Uterus (tissue), 4 donors: ENCODE results near the gene PTPRU. TPM values are rescaled to one million over a fixed set of nuclear protein-coding genes. Genes with fewer than 3 reads are reported as not detected.

Source experiments
- DNase-seq, 2 donors: peaks; one replicate each; pipeline ENCODE4 v3.0.0-alpha.2; 2019 to 2020
- H3K27ac ChIP-seq, 2 donors: fragments of 200-600 bp; sonication (generic); 1 replicate in 1 of 2; 2 replicates in 1 of 2; pipeline ENCODE4 v1.5.1; 2016 to 2018
- H3K27me3 ChIP-seq, 2 donors: fragments of 200-600 bp; sonication (generic); one replicate each; pipeline ENCODE4 v1.5.1; 2018 to 2019; ENCODE audit warnings: control low read depth in 1 of 2
- H3K36me3 ChIP-seq, 2 donors: fragments of 200-600 bp; sonication (generic); one replicate each; pipeline ENCODE4 v1.5.1; 2019; ENCODE audit warnings: control low read depth in 1 of 2
- H3K4me1 ChIP-seq, 2 donors: fragments of 200-600 bp; sonication (generic); one replicate each; pipeline ENCODE4 v1.5.1; 2018 to 2019; ENCODE audit warnings: control low read depth in 1 of 2
- H3K4me3 ChIP-seq, 2 donors: fragments of 200-600 bp; sonication (generic); 1 replicate in 1 of 2; 2 replicates in 1 of 2; pipeline ENCODE4 v1.5.1; 2018 to 2019; ENCODE audit warnings: mild to moderate bottlenecking in 1 of 2
- H3K9me3 ChIP-seq, 2 donors: fragments of 200-600 bp; sonication (generic); one replicate each; pipeline ENCODE4 v1.5.1; 2019; ENCODE audit warnings: control low read depth in 1 of 2
- POLR2A ChIP-seq, 2 donors: fragments of 450-650 bp; IDR thresholded peaks; one replicate each; pipeline ENCODE4 v1.6.1; 2016; ENCODE audit warnings: antibody characterized with exemption in 2 of 2, mild to moderate bottlenecking in 1 of 2, moderate library complexity in 1 of 2
- intact Hi-C: fragments of 100-400 bp; cut with DNase I; formaldehyde crosslinking; loops from one replicate; pipeline ENCODE4 v1.15.1; 2023; ENCODE audit warnings: low total_unique reads
- total RNA-seq, 4 donors: library from RNA; depleted of rRNA in 3 of 4; stranded (reverse); fragments of >200 nt in 3 of 4; gene quantifications; one replicate each; pipeline versions ENCODE4 v1.1.0 to v1.2.4, GENCODE V29; 2014 to 2023
- TF ChIP-seq, protein P1 (sequence below), 4 experiments: fragments of 200-600 bp in 2 of 4; fragments of 450-650 bp in 2 of 4; sonication (generic) in 2 of 4; IDR thresholded peaks; one replicate each; pipeline ENCODE4 v1.5.1; 2016 to 2019; ENCODE audit warnings: antibody characterized with exemption in 4 of 4, mild to moderate bottlenecking in 2 of 4, moderate library complexity in 1 of 4
- donor health status: DM: yes; HTN: yes; CAD: no.

Gene PTPRU
- total RNA-seq, 4 donors from 2014 or later: 9.5 to 48.2 (median 33.4) TPM

DNA sequence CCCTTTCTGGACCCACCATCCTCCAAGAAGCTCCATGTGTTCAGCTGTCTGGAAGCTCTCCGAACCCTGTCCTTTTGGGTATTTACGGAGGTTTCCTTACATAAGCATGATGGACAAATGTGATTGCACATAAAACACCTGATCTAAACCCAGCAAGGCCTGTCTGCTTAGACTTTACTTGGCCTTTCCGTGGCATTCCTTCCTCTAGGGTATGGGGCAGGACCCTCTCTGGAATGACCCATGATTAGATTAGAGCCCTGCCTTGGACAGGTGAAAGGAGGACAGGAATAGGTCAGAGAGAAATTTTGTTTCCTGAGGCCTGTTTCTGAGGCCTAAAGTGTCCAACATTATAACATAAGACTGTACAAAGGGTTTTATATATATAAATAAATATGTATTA lies 16.9 kb downstream of the PTPRU start:
- intact Hi-C loops: no loop called here
- H3K27me3 ChIP-seq: no peaks in the 10 kb centered on the region
- no peaks in the 10 kb centered on the region for H3K9me3 ChIP-seq
- H3K4me3 ChIP-seq: no peak overlapping the region
- TF ChIP-seq, protein P1, sequence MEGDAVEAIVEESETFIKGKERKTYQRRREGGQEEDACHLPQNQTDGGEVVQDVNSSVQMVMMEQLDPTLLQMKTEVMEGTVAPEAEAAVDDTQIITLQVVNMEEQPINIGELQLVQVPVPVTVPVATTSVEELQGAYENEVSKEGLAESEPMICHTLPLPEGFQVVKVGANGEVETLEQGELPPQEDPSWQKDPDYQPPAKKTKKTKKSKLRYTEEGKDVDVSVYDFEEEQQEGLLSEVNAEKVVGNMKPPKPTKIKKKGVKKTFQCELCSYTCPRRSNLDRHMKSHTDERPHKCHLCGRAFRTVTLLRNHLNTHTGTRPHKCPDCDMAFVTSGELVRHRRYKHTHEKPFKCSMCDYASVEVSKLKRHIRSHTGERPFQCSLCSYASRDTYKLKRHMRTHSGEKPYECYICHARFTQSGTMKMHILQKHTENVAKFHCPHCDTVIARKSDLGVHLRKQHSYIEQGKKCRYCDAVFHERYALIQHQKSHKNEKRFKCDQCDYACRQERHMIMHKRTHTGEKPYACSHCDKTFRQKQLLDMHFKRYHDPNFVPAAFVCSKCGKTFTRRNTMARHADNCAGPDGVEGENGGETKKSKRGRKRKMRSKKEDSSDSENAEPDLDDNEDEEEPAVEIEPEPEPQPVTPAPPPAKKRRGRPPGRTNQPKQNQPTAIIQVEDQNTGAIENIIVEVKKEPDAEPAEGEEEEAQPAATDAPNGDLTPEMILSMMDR (IDR thresholded peaks at IDR 0.05): no peak
- no peak for TF ChIP-seq POLR2A (IDR thresholded peaks at IDR 0.05)
- H3K27ac ChIP-seq: no peak overlapping the region
- DNase-seq: no peak
- H3K36me3 ChIP-seq: no peaks in the 10 kb centered on the region
- H3K4me1 ChIP-seq: no peaks in the 10 kb centered on the region

DNA sequence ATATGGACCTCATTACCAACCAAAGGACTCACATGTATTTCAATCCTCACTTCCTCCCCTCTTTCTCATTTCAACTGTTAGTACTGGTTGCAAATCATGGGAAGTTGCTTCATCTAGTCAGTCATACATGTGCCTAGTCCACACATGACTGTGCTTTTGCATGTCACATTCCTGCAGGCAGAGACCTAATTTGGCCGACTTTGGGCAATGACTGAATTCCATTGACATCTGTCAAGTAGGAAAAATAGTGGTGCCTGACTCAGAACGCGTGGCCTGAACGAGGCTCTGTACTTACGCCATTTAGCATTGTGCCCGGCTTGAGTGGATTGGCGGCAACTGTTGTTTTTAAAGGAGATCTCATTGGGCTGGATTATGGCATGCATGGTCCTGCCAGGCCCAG lies 18.0 kb downstream of the PTPRU start:
- no peak for TF ChIP-seq POLR2A (IDR thresholded peaks at IDR 0.05)
- TF ChIP-seq, protein P1 (IDR thresholded peaks at IDR 0.05): no peak
- H3K27ac ChIP-seq: no peak overlapping the region
- no peak for DNase-seq
- H3K4me3 ChIP-seq: no peak overlapping the region
- H3K27me3 ChIP-seq: no peaks in the 10 kb centered on the region
- no peaks in the 10 kb centered on the region for H3K9me3 ChIP-seq
- intact Hi-C loops: no loop called here
- peaks cover 0 to 5% of the 10 kb centered on the region in 2 donors for H3K4me1 ChIP-seq
- no peaks in the 10 kb centered on the region for H3K36me3 ChIP-seq

DNA sequence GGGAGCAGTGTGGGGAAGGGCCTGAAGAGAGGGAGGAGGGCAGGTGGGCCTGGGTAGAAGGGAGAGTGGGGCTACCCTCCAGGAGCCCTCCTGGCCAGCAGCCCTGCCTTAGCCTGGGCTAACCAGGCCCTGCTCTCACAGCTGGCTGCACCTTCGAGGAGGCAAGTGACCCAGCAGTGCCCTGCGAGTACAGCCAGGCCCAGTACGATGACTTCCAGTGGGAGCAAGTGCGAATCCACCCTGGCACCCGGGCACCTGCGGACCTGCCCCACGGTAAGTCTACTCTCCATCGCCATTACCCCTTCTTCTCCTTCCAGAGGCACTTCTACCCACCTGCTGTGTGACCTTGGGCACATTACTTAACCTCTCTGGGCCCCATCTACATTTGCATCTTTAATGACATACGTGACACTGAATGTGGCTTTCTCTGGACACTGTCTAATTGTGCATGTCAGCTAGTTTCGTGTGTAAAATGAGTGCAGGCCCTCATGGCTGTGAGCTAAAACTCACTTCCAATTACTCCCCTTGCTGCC lies 18.9 kb downstream of the PTPRU start:
- Histone ChIP-seq H3K4me1 (peaks cover 0 to 6% of the 10 kb centered on the region in 2 donors), H3K27me3 (no peaks in the 10 kb centered on the region), H3K4me3 (no peak overlapping the region), H3K27ac (no peak overlapping the region), H3K9me3 (no peaks in the 10 kb centered on the region), H3K36me3 (no peaks in the 10 kb centered on the region)
- no peak for DNase-seq
- TF ChIP-seq, protein P1 (IDR thresholded peaks at IDR 0.05): no peak
- TF ChIP-seq POLR2A (IDR thresholded peaks at IDR 0.05): no peak
- intact Hi-C loops: no loop called here

DNA sequence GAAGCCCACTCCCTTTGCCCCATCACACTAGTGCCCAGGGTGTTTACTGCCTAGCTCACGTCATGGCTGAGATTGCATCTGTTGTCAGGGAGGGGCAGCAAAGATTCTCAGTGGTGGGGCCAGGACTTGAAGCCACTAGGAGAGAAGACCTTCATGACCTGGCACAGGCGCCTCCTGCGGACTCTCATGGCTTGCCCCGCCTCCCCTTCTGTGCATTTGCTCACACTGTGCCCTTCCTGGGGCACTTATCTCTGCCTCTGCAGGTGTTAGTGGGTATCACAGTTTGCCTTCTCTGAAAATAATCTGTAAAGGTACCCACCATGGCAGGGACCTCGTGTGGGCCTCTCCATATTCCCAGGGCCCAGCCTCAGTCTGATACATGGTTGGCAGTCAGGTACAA lies 20.1 kb downstream of the PTPRU start:
- intact Hi-C loops: no loop called here
- no peak overlapping the region for H3K4me3 ChIP-seq
- H3K4me1 ChIP-seq: peaks cover 0 to 6% of the 10 kb centered on the region in 2 donors
- no peak overlapping the region for H3K27ac ChIP-seq
- no peak for DNase-seq
- TF ChIP-seq, protein P1 (IDR thresholded peaks at IDR 0.05): no peak
- TF ChIP-seq POLR2A (IDR thresholded peaks at IDR 0.05): no peak
- H3K36me3 ChIP-seq: no peaks in the 10 kb centered on the region
- no peaks in the 10 kb centered on the region for H3K27me3 ChIP-seq
- H3K9me3 ChIP-seq: no peaks in the 10 kb centered on the region

DNA sequence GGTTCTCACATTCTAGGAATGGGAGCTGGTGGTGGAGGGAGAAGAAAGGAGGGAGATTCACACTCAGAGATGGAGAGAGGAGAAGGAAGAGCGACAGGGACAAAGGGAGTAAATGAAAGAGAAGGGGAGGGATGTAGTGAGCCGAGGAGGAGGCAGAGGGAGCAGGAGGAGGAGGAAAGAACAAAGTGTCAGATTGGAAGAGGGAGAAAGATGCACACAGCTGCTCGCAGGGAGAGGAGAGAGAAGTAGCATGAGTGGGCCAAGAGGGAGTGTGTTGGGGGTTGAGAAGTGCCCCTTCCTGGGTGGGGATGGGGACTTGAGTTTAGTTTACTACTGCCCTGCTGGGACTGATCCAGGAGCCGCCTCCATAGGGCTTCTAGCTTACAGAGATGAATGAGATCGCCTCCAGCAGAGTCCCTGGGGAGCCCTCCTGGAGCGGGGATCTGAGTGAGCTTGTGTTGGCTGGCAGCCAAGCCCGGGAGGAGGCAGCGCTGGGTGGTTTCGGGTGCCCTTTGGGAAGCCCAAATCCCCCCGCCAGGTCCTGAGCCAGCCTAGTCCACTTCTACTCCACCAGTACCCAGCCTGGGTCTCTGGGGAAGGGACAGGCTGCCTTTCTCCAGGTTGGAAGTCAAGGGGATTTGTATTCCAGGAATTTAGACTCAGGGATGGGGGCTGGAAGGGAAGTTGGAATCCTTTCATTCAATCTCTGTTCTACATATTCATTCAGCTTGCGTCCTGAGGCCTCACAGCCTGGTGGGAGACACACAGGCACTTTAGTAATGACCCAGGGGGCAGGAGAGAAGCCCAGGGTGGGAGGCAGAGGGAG lies 20.9 kb downstream of the PTPRU start:
- H3K27me3 ChIP-seq: no peaks in the 10 kb centered on the region
- no peak overlapping the region for H3K27ac ChIP-seq
- peaks cover 0 to 6% of the 10 kb centered on the region in 2 donors for H3K4me1 ChIP-seq
- DNase-seq: peak; percentile 26 to 33
- no peaks in the 10 kb centered on the region for H3K9me3 ChIP-seq
- no peaks in the 10 kb centered on the region for H3K36me3 ChIP-seq
- intact Hi-C loops: no loop called here
- TF ChIP-seq, protein P1 (IDR thresholded peaks at IDR 0.05): no peak
- no peak for TF ChIP-seq POLR2A (IDR thresholded peaks at IDR 0.05)
- no peak overlapping the region for H3K4me3 ChIP-seq
